ENCODE data around the gene TRIO.

The TRIO gene

DNA sequence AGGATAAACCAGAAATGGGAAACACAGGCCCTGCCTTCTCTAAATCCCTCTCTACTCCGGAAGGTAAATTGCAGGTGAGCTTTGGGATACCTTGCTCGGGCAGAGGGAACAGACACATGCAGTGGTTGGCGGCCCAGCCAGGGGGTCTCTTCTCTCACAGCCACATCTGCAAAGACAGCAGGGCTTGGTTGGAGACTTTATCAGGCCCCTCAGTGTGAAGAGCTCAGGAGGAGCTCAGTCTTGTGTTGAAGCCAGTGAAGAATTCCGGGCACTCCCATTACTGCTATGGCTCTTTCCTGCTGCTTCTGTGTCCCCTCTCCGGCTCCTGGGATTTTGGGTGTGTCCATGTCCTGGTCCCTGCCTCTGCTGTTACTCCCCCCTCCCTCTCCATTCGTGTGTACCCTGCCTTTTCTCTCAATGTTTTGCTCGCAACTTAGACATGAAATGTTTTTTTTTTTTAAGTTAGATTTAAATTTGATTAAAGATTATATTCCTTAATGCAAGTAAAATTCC, 99.8 kb downstream of the TRIO start:
- H3K36me3 ChIP-seq, result no peaks in the 10 kb centered on the region
- no peaks in the 10 kb centered on the region for H3K9me3 ChIP-seq
- no peaks in the 10 kb centered on the region for H3K27me3 ChIP-seq
- no peak overlapping the region for H3K4me2 ChIP-seq
- H3K27ac ChIP-seq, result no peak overlapping the region
- TF ChIP-seq Cebpa-rat (IDR thresholded peaks at IDR 0.05), result no peak
- H3K4me1 ChIP-seq, result peaks cover 25% of the 10 kb centered on the region
- H3K9ac ChIP-seq, result no peak overlapping the region
- H4K20me1 ChIP-seq, result peaks cover 100% of the 10 kb centered on the region
- H3K4me3 ChIP-seq, result no peak overlapping the region

- peaks cover 100% of the 10 kb centered on the region for H4K20me1 ChIP-seq
- TF ChIP-seq Cebpa-rat (IDR thresholded peaks at IDR 0.05), result no peak
- no peak overlapping the region for H3K4me2 ChIP-seq
- no peaks in the 10 kb centered on the region for H3K36me3 ChIP-seq
- no peak overlapping the region for H3K9ac ChIP-seq
- H3K27me3 ChIP-seq, result no peaks in the 10 kb centered on the region
- no peak overlapping the region for H3K27ac ChIP-seq
- no peaks in the 10 kb centered on the region for H3K9me3 ChIP-seq
- H3K4me1 ChIP-seq, result peaks cover 24% of the 10 kb centered on the region
- no peak overlapping the region for H3K4me3 ChIP-seq
Measured at GRCh38 chr5:14243766-14244165, 100.6 kb downstream of the TRIO start.

DNA sequence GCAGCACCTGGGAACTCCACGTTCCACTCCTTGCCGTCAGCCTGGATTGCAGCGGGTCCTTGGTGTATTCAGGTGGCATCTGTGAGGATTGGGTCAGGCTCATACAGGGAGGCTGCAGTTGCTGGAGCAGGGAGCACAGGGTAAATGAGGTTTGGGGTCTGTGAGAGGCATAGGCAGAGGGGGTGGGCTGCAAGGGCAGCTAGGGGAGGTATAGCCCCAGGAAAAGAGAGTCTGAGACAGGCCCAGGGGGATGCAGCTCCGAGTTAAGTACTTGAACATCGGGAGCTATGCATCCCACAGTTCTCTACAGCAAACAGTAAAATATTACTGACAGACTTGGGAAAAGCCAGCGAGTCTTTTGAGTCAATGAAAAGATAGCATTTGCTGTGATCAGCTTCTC, 101.6 kb downstream of the TRIO start:
- no peak for TF ChIP-seq Cebpa-rat (IDR thresholded peaks at IDR 0.05)
- Histone ChIP-seq H3K4me1 (peaks cover 24% of the 10 kb centered on the region), H3K27me3 (no peaks in the 10 kb centered on the region), H3K27ac (no peak overlapping the region), H3K36me3 (no peaks in the 10 kb centered on the region), H3K4me3 (no peak overlapping the region), H3K4me2 (no peak overlapping the region), H3K9ac (no peak overlapping the region), H4K20me1 (peaks cover 100% of the 10 kb centered on the region), H3K9me3 (no peaks in the 10 kb centered on the region)

GRCh38 chr5:14245132-14245925, 102.2 kb downstream of the TRIO start:
- no peak for TF ChIP-seq Cebpa-rat (IDR thresholded peaks at IDR 0.05)
- no peak overlapping the region for H3K27ac ChIP-seq

DNA sequence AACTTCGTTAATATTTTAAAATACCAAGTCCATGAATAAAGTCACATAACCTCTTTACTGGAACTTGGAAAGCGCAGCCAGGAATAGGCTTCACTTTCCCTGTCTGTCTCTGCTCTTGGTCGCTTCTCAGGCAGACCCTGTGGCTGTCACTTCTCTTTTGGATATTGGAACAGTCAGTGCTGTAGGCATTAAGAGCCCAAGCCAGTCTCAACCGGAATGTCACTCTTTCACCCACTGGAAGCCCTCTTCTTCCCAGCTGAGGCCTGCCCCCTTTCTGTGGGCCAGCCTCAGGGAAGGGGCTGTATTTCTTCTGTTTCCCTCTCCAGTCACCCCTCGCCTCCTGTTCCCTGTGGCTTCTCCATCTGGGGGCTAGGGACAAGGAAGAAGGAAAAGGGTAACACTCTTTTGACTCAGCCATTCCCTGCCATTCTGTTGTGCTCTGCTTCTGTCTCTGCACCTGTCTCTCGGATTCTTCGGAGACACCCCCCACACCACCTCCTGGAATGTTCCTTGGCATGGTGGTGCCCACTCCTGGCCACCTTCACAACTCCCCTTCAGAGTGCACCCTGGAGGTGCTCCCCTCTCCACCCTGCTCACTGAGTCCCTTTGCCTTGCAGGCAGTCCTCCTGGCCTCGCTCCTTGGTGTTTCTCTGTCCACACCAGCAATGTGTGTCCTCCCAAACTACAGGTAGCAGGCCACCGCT, 103.4 kb downstream of the TRIO start:
- no peak overlapping the region for H3K9ac ChIP-seq
- H3K4me3 ChIP-seq, result no peak overlapping the region
- H4K20me1 ChIP-seq, result peaks cover 100% of the 10 kb centered on the region
- H3K27ac ChIP-seq, result no peak overlapping the region
- no peak for TF ChIP-seq Cebpa-rat (IDR thresholded peaks at IDR 0.05)
- H3K9me3 ChIP-seq, result no peaks in the 10 kb centered on the region
- peaks cover 35% of the 10 kb centered on the region for H3K4me1 ChIP-seq
- H3K36me3 ChIP-seq, result no peaks in the 10 kb centered on the region
- H3K4me2 ChIP-seq, result no peak overlapping the region
- no peaks in the 10 kb centered on the region for H3K27me3 ChIP-seq

More at GRCh38 chr5:14245132-14245925, 102.2 kb downstream of the TRIO start:
- H3K9me3 ChIP-seq, result no peaks in the 10 kb centered on the region
- no peak overlapping the region for H3K9ac ChIP-seq
- no peak overlapping the region for H3K4me3 ChIP-seq
- H3K27me3 ChIP-seq, result no peaks in the 10 kb centered on the region
- H3K4me1 ChIP-seq, result peaks cover 24% of the 10 kb centered on the region
- no peaks in the 10 kb centered on the region for H3K36me3 ChIP-seq
- H4K20me1 ChIP-seq, result peaks cover 100% of the 10 kb centered on the region
- H3K4me2 ChIP-seq, result no peak overlapping the region

- TF ChIP-seq Cebpa-rat (IDR thresholded peaks at IDR 0.05), result no peak
- H3K27me3 ChIP-seq, result no peaks in the 10 kb centered on the region
- H3K4me3 ChIP-seq, result no peak overlapping the region
- no peaks in the 10 kb centered on the region for H3K36me3 ChIP-seq
- H3K27ac ChIP-seq, result no peak overlapping the region
- no peaks in the 10 kb centered on the region for H3K9me3 ChIP-seq
- peaks cover 40% of the 10 kb centered on the region for H3K4me1 ChIP-seq
- H4K20me1 ChIP-seq, result peaks cover 100% of the 10 kb centered on the region
- no peak overlapping the region for H3K4me2 ChIP-seq
- H3K9ac ChIP-seq, result no peak overlapping the region
Measured at GRCh38 chr5:14247054-14247386, 103.9 kb downstream of the TRIO start.

- H3K4me1 ChIP-seq, result peaks cover 55% of the 10 kb centered on the region
- H3K27me3 ChIP-seq, result no peaks in the 10 kb centered on the region
- H4K20me1 ChIP-seq, result peaks cover 85% of the 10 kb centered on the region
- peaks cover 21% of the 10 kb centered on the region for H3K36me3 ChIP-seq
- peaks cover 21% of the 10 kb centered on the region for H3K9me3 ChIP-seq
- H3K27ac ChIP-seq, result peak overlapping the region; percentile 64
- H3K9ac ChIP-seq, result no peak overlapping the region
- no peak overlapping the region for H3K4me3 ChIP-seq
- TF ChIP-seq Cebpa-rat (IDR thresholded peaks at IDR 0.05), result no peak
- peak overlapping the region; percentile 81 for H3K4me2 ChIP-seq
Measured at GRCh38 chr5:14249258-14250082, 106.3 kb downstream of the TRIO start.

DNA sequence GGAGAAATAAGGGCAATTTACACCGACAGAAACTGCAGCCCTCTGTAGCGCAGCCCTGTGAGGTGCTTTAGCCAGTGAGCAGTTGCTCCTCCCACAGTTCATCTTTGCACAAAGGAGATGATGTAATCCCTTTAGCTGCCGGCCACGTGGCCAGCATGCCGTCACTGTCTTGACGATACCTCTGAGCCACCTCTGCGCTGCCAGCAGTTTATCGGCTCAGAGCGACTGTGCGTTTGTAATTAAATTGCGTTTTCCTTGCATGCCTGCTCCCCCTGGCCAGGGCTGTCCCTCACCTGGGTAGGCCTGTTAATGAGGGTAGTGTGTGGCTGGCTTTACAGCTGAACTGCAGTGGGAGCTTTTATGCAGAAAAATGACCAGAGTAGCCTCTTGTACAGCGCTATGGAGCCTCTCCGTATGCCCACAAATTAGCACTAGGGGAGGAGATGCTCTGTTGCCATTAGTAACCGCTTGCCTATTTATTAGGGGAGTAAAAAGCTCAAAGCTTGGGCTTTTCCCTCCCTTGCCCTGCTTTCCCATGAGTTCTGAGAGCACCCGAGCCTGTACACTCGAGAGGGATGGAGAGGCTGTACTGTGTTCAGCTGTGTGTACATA, 107.0 kb downstream of the TRIO start:
- Histone ChIP-seq H4K20me1 (peaks cover 78% of the 10 kb centered on the region), H3K36me3 (peaks cover 28% of the 10 kb centered on the region), H3K27ac (peak overlapping the region; percentile 64), H3K4me3 (no peak overlapping the region), H3K4me2 (peak overlapping the region; percentile 81), H3K9ac (no peak overlapping the region), H3K27me3 (no peaks in the 10 kb centered on the region), H3K9me3 (peaks cover 28% of the 10 kb centered on the region), H3K4me1 (peaks cover 57% of the 10 kb centered on the region)
- no peak for TF ChIP-seq Cebpa-rat (IDR thresholded peaks at IDR 0.05)

All from BLaER1 (cell line).